CD4-positive, alpha-beta T cell treated with Interleukin-21 for 1 hour (primary cell): ENCODE data around the gene DUSP7.

Experiments
- DNase-seq: peaks from one replicate; pipeline ENCODE4 v3.0.0-alpha.2; 2020

The DUSP7 gene, protein sequence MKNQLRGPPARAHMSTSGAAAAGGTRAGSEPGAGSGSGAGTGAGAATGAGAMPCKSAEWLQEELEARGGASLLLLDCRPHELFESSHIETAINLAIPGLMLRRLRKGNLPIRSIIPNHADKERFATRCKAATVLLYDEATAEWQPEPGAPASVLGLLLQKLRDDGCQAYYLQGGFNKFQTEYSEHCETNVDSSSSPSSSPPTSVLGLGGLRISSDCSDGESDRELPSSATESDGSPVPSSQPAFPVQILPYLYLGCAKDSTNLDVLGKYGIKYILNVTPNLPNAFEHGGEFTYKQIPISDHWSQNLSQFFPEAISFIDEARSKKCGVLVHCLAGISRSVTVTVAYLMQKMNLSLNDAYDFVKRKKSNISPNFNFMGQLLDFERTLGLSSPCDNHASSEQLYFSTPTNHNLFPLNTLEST

DNA sequence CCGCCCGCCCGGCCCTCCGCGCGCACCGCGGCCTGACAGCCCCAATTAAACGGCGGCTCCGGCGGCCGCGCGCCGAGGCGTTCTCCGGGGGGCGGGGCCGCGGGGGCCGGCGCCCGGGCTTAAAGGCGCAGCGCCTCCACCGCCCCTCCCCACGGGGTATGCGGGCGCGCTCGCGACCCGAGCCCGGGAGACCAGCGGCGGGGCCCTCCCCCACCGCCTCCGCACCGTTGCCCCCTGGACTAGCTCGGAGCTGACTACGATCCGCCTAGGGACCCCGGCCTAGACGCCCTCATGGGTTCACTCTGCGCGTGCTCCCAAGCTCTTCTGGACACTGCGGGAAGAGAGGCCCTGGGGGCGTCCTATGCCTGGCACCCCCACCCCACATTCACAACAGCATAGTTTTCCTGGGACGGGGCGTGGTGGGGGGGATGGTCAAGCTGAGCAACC, at the start of gene DUSP7:
Gene DUSP7 (minus strand): TSS at position 51 of the 447 bp plus-strand sequence. CDS start 205 bp downstream, outside the sequence.
- DNase-seq = peak; percentile 68

DNA sequence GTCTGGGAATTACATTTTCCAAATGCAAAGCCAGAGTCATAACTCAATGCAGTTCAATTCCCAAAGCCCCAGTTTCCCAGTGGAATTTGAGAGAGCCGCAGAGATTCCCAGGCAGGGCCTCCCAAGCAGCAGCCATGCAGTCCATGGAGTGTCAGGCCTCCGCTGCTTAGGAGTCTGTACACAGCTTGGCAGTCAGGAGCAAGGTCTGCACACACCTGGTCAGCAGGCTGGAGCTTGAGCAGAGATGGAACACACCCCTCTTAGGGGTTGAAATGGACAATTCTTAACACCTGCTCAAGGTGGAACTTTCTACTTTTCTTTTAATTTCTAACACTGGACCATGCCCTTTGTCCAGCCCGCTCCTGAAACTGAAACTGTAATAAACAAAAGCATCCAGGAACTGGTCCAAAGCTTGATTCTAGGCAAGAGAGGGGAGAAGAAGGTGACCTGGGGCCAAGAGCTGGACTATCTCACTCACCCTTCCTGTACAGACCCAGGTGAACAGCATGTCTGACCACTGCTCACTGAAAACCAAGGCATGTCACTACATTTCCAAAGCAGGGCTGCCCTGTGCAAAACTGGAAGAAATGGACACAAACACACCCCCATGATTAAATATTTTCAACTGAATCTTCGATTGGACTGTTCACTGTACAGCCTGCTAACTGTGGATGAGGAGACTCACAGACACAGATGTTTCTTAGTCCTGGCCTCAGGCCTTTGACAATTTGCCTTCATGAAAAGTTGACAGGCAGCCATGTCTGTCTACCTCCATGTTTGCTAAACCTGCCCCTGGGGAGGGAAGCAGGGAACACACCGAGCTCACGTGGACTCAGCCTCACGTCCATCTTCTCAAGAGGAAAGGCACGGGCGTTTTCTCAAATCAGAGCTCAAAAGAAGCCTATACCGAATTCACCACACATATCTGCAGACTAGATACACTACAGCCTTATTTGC, 48.6 kb upstream of the DUSP7 start:
- DNase-seq = no peak

DNA sequence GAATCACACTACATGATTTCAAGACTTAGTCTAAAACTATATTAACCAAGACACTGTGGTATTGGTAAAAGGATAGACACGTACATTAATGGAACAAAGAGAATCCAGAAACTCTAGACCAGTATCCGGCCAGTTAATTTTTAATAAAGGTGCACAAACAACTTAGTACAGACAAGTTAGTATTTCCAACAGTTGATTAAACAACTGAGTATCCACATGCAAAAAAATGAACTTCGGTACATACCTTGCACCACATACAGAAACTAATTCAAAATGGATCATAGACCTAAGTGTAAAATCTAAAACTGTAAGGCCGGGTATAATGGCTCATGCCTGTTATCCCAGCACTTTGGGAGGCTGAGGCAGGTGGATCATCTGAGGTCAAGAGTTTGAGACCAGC, 46.6 kb upstream of the DUSP7 start:
- no peak for DNase-seq

DNA sequence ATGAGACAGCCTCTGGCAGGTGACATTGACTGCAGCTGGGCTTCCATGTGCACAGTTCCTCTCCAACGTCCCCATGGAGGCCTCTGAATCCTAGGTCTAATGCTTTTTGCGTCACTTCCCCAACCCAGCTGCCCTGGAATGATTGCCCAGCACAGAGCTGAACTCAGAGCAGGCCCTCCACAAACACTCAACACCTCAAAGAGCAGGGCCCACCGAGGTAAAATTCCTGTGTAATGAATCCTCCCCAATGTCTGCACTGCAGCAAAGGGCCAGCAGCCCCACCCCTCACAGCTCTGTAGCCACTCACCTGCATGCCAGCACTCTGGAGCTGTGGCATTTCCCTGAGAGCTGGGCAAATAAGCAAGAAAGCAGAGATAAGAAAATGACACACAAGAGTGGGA, 42.6 kb upstream of the DUSP7 start:
- DNase-seq = no peak

DNA sequence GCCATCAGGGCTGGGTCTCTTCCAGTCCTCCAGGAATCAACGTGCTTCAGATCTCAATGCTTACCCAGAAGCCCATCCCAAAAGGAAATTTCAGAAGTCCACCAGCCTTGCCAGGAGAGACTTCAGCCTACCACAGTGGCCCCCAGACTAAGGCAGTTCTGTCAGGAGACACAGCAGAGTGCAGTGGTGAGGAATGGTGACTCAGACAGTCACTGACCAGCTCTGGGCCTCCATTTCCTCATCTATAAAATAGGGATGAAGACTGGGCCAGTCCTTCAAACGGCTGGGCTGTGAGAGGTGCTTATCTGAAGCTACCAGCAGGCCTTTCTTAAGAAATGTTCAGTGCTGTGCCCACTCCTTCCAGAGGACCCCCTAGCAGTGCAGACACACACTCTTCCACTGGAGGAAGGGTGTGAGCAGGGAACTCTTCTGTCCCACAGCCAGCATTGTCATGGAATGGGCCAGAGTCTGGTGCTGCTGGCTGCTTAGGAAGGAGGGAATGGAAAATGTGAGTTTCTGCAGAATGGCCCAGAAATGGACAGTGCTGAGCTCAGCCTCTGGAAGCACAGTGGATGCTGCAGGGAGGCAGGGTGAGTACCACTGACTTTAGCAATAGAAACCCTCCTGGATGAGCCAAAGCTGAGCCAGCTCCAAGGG, 41.6 kb upstream of the DUSP7 start:
- DNase-seq = no peak

DNA sequence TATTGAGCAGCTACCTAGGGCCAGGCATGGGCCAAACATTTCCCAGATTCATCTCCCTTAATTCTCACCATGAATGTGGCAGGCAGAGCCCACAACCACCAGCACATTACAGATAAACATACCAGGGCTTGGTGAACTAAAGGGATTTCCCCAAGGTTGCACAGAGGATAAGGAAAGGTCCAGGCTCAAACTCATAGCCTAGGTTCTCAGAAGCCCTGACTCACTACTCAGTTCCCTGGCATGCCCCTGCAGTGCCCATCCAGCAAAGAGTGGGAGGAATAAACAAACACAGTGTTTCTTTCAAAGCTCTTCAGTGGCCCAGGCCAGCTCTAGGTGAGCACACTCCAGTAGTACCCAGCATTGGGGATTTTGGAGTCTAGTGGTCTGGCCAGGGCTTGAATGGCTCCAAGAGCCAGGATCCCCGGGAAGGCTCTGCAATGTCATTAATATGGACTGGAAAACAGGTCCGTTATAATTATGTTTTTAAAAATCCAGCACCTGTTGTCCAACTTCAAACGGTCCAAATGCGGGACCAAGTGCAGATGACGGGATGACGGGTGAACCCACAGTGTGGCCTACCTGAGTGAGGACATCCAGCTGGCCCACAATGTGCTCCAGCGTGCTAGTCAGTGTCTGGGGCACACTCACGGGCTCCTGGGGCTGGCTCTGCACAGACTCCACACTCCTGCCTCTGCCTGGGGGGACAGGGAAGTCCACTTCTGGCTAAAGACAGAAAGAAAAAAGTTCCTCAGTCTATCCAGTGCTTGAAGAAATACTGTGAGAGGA, 39.8 kb upstream of the DUSP7 start:
- DNase-seq = no peak

DNA sequence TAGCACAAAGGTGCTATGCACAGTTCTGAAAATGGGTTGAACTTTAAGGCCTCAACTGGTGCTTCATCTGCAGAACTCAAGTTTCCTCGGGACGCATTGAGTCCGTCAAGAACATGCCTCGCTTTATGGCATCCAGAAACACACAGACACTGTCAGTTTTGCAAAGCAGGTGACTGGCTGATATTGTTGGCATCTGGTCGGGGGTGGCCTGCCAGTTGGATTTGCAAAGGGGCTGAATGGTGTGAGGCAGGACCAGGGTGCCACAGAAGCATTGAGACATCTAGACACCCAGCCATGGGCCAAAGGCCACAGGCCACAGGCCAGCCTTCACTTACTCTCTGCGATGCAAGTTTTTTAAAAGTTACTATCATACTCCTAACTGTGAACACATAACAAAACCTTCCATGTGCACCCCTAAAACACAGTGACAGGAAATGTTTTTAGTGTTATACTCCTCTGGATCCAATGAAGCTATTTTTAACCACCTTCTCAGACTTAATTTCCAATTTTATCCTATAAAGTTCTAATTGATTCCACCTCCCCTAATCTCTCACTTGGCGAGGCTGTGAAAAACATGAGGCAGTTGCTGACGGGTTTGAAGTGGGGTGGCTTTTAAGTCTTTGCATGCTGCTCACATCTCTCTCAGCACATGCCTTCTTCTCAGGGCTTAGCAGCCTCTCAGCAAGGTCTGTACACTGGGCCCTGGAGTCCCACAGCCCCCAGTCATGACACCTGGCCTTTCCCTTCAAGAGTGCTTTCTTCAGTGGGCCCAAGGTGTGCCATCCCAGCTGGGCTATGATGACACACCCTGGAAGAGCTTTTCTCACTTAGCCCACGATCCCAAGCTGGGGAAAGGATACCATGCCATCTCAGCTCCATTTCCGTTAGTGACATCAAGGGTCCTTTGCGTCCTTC, 38.5 kb upstream of the DUSP7 start:
- no peak for DNase-seq

DNA sequence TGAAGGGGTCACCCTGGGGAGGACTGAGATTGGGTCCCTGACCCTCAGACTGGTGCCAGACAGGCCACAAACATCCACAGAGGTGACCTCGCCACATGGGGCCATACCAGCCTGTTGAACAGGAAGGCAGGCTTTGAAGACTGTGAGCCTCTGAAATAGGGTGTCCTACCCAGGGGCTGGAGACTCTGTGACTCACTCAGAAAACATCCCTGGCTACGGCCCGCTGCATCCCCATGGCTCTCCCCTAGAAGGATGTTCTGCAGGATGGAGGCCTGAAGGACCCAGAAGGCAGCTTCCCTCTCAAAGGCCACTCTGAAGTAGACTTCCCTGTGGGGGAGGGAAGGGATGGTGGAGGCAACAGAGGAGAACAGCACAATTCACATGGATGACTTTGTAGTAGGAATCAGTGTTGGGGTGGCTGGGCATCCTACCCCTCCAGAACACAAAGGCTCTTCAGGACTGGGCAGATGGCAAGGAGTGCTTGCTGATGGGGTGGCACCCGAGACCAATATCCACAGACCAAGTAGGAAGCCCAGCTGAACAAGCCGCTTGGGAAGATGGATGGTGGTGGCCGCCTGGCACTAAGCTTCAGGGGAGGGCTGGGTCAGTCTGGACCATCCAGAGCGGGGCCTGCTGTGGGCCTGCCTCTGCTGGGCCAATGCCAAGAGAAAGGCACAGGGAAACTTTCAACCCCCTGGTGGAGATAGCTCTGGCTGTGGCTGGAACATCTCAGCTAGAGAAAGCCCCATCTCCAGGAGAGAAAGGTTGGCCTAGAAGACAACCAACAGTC, 37.6 kb upstream of the DUSP7 start:
- DNase-seq = no peak

DNA sequence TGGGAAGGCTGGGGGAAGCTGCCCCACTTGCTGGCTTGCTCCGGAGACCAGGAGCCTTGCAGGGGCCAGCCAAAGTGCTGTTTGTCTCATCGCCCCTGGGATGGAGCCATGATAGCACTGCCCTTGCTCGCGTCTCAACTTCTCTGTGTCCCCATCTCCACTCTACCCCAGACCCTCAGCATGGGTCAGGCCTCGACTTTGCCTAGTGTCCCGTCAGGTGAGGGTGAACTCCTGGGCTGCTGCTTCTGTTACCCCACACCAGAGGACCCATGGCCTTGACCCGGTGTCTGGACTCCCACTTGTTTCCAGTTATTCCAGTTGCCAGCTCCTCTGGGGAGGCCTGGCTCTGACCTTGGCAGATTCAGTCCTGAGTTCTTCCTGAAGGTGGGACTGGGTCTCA, 36.5 kb upstream of the DUSP7 start:
- no peak for DNase-seq

DNA sequence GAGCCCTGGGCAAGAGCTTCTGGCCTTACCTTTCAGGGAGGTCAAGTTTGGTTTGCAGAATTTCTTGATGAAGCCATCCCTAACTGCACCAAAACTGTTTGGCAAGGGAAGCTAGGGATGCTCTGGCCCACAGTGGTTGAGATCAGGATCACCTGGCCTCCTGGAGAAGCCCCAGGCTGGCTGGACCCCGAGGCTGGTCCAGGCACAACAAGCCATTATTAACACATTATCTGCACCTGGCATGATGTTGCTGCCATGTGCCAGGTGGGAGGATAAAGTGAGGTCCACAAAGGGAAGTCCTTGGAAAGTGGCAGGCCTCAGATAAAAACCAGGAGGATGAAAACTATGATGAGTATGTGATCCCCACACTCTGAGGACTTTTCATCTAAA, 35.9 kb upstream of the DUSP7 start:
- DNase-seq = no peak

DNA sequence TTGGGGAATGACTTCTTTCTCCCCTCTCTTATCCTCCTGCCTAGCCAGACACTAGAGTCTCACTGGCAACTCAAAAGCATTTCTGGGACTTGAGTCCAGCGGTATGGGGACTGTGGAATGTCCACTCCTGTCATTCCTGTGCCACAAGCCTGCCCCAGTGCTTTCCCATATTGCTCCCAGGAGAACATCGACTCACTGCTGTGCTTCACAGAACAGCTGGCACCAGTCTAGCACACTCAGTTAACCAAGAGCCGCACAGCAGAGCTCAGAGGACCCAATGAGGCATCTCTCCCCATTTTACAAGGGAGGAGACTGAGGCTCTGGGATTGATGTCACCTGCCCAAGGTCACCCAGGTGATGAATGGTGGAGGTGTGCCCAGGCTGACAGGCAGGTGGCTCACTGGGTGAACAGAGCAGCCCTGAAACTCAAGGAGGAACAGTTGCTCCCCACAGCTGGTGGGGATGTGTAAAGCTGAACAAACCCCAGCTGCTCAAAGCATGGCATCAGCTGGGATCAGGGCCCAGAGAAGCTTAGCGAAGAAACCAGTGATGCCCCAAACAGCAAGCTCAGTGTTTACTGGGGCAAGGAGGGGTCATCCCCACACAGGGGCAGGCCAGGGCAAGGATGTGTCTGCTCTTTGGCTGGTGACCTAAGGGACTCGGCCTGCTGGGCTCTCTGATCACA, 35.4 kb upstream of the DUSP7 start:
- DNase-seq = no peak

DNA sequence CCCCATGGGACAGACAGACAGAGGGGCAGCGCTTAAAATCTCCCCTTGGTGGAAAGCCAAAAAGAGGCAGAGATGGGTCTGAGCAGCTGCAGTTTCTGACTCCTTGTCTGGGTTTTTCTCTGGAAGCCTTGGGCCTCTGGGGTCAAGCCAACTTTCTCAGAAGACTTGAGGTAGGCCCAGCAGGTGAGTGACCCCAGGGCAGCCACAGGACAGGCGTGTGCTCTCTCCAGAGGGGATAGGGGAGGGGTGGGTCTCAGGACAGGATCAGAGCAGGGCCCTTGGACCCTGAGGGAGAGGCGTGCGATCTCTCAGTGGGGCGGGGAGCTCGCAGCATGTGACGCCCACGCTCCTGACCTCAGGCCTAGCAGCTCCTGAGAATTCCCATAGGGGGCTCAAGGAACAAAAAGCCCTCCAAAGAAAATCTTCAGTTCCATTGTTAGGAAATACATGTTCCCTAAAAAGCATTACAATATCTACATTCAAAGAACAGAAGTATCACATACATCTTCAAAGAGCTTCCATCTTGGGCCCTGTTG, 34.6 kb upstream of the DUSP7 start:
- no peak for DNase-seq

DNA sequence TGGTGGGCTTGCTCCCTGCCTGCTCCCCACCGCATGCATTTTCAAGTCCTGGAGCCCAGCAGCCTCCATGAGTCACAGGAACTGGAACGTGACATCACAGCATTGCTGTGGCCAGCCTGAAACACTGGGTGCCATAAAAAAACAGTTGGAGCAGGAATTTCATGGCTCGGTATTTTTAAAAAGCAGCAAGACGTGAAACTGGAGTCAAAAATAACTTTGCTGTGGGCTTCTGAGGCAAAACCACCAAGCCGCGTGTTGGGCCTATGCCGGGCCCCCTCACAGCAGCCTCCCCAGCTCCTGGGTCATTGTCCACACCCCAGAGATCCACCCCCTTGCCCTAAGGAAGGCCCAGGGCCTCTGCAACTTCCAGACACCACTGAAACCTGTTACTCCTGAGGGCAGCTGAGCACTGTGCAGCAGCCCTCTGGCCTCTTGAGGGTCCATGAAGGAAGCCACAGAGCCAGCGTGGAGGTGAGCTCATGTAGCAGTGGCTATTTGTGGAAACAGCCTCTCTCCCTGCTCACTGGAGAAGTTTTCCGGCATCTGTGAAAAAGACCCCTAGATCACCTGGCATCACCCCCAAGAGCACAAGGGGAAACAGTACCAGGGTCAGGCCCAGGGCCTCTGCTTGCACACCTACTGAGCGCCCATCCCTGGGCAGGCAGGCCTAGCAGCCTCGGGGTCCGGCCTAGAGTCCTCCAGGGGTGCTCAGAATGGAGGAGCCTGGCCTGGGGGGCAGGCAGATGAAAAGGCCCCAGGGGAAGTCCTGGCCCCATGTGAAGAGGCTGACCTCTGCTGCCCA, 34.0 kb upstream of the DUSP7 start:
- no peak for DNase-seq

DNA sequence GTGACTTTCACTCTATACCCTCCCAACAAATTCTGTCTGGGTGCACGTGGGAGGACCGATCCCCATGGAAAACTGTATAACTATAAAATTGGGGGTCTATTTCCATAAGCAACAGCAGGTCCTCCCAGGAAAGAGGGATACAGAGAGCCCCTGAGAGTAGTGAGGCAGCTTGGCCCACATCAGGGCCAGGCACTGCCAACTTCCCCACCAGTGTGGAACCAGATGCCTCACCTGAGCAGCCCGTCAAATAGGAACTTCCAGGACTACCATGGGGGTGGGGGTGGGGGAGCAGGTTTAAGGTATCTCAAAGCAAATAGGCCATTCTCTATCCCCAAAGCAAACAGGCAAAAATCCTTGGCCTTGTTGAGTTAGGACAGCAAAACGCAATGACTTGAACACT, 33.3 kb upstream of the DUSP7 start:
- DNase-seq = no peak

DNA sequence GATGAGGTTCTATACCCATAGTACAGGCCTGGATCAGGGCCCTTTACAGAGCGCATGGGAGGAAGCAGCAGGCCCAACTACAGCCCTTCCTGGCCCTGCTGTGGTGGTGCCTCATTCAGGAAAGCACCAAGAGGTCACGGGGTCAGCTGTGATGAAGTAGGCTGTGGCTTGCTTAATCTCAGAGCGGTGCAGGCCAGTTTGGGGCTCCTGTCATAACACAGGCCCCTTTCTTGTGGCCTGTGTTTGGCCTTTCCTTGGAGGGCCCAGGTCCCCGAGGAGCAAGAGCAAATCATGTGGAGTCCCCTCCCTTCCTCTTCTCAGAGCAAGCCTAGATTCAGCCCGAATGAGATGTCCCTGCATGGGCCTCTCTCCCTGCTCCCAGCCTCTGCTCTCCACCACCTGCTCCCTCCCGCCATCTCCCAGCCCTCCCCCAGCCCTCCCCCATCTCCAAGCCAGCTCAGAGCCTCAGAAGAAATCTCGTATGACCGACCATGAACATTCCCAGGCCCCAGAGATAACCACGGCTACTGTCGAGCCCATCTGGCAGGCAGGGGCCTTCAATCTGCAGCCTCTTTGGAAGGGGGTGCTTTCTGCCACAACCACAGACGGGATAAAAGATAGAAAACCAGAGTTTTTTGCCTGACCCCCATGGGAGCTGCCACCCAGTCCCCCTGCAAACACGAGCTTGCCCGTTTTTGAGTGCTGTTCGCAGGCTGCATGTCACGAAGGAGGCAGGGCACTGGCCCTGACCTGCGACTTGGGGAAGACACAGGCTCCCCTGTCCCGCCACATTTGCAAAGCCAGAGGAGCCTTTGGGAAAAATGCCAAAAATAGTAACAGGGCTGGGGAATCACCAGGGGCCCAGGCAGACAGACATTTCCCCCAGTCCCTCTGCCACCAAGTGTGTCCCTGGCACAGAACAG, 32.3 kb upstream of the DUSP7 start:
- DNase-seq = peak; percentile 17

DNA sequence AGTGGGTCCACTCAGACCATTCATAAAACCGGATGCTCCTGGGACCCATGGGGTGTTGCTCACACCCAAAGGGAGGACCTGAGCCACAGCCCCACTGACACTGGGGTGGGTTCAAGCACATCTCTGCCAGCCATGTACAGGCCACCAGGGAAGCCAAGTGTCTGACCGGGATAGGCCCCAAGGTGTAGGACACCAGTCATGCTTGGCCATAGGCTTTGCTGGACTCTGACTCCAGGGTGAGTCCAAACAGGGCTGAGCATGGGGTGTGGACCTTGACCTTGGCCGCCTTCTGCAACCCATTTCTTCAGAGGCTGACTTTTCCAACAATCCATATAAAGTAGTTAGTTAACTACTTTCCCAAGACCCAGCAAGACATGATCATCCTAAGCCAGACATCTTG, 31.4 kb upstream of the DUSP7 start:
- no peak for DNase-seq

DNA sequence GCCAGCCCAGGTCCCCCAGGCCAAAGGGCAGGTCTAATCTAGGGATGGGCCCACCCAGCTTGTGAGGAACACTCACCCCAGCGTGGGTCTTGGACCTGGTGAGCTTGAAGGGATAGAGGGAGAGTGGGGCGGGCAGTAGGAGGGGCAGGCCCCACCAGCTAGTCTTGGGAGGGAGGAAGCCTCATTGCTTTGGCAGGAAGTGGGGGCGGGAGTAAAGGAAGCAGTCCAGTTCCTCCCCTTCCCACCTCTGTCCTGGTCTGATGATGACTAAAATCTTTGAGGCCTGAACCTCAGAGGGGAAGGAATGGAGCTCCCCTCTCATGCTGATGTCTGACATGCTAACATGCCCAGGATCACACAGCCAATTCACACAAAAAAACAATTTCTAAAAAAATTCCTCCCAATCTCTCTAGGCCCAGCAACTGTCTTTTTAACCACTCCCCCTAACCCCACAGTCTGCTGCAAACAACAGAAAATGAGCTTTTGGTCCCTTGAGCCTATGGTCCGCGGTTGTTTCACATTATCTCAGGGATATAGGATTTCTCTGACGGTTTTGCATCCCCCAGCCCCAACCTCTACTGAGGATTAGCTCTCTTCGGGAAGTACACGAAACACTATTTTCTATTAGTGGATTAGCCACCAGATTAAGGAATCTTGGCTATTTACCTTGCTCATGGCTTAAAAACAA, 30.7 kb upstream of the DUSP7 start:
- DNase-seq = no peak
